MM.1S (cell line): ENCODE measurements around the gene TDP2.

Source experiments
- DNase-seq: peaks from one replicate; pipeline ENCODE4 v3.0.0-alpha.2; 2015
- H2AFZ ChIP-seq: fragments of 300-600 bp; sonication (generic); 2 replicates; pipeline ENCODE4 v1.6.0; 2016; ENCODE audit warnings: antibody characterized with exemption, low read length
- H3F3A ChIP-seq: fragments of 300-600 bp; sonication (generic); 2 replicates; pipeline ENCODE4 v1.6.1; 2016; ENCODE audit warnings: mild to moderate bottlenecking, antibody characterized with exemption, low read length, moderate library complexity, mixed read lengths; ENCODE audit not compliant: insufficient read depth
- H3K27ac ChIP-seq: fragments of 300-600 bp; sonication (generic); 2 replicates; pipeline ENCODE4 v1.5.1; 2016; ENCODE audit warnings: mild to moderate bottlenecking, low read length
- H3K27me3 ChIP-seq: fragments of 300-600 bp; sonication (generic); replicated peaks from 2 replicates; pipeline ENCODE4 v1.6.0; 2016; ENCODE audit warnings: low read length; ENCODE audit not compliant: insufficient read depth
- H3K36me3 ChIP-seq: fragments of 300-600 bp; sonication (generic); replicated peaks from 2 replicates; pipeline ENCODE4 v1.6.1; 2016; ENCODE audit warnings: mild to moderate bottlenecking, low read length, mixed read lengths; ENCODE audit not compliant: insufficient read depth
- H3K4me1 ChIP-seq: fragments of 300-600 bp; sonication (generic); 2 replicates; pipeline ENCODE4 v1.6.1; 2016; ENCODE audit warnings: low read length, mixed read lengths
- H3K4me2 ChIP-seq: fragments of 300-600 bp; sonication (generic); 2 replicates; pipeline ENCODE4 v1.6.0; 2016; ENCODE audit warnings: low read depth, low read length
- H3K4me3 ChIP-seq: fragments of 300-600 bp; sonication (generic); 2 replicates; pipeline ENCODE4 v1.5.1; 2016; ENCODE audit warnings: low read length, mixed read lengths
- H3K79me2 ChIP-seq: fragments of 300-600 bp; sonication (generic); 2 replicates; pipeline ENCODE4 v1.6.1; 2016; ENCODE audit warnings: mixed run types, low read length, mixed read lengths
- H3K9ac ChIP-seq: fragments of 300-600 bp; sonication (generic); 2 replicates; pipeline ENCODE4 v1.6.1; 2016; ENCODE audit warnings: low read length, mixed read lengths
- H3K9me2 ChIP-seq: fragments of 300-600 bp; sonication (generic); replicated peaks from 2 replicates; pipeline ENCODE4 v1.6.1; 2016; ENCODE audit warnings: mild to moderate bottlenecking, low read length, mixed read lengths; ENCODE audit not compliant: insufficient read depth
- H3K9me3 ChIP-seq: fragments of 300-600 bp; sonication (generic); replicated peaks from 2 replicates; pipeline ENCODE4 v1.6.1; 2016; ENCODE audit warnings: mild to moderate bottlenecking, low read length, mixed read lengths; ENCODE audit not compliant: insufficient read depth
- H4K20me1 ChIP-seq: fragments of 300-600 bp; sonication (generic); 2 replicates; pipeline ENCODE4 v1.6.1; 2016; ENCODE audit warnings: mild to moderate bottlenecking, low read length, moderate library complexity, mixed read lengths; ENCODE audit not compliant: insufficient read depth
- CTCF ChIP-seq: fragments of 300-600 bp; sonication (generic); IDR thresholded peaks from 2 replicates; pipeline ENCODE4 v1.5.1; 2016; ENCODE audit warnings: antibody characterized with exemption, low read length, mixed read lengths
- EZH2 ChIP-seq: fragments of 300-600 bp; sonication (generic); optimal IDR thresholded peaks from 2 replicates; pipeline ENCODE3; 2017; ENCODE audit warnings: low read depth, mild to moderate bottlenecking, antibody characterized with exemption, low read length, mixed read lengths
- EZH2phosphoT487 ChIP-seq: fragments of 300-600 bp; sonication (generic); IDR thresholded peaks from 2 replicates; pipeline ENCODE4 v1.6.1; 2018; ENCODE audit warnings: antibody characterized with exemption, low read length

Gene TDP2

GRCh38 chr6:24692003-24692402 lies 25.3 kb upstream of the TDP2 start:
- Histone ChIP-seq H3K4me2 (no peak overlapping the region), H3K9me3 (no peaks in the 10 kb centered on the region), H2AFZ (no peak overlapping the region), H3K27ac (no peak overlapping the region), H3K79me2 (no peaks in the 10 kb centered on the region), H3K9ac (no peak overlapping the region), H3K4me1 (no peaks in the 10 kb centered on the region), H3K9me2 (no peaks in the 10 kb centered on the region), H3K27me3 (no peaks in the 10 kb centered on the region), H4K20me1 (no peaks in the 10 kb centered on the region), H3K36me3 (no peaks in the 10 kb centered on the region), H3K4me3 (no peak overlapping the region), H3F3A (0 out of 2 replicates have a peak, but pooled peaks cover 3% of the 10 kb centered on the region)
- no peak for DNase-seq
- TF ChIP-seq EZH2 (no peak), CTCF (no peak)

- Histone ChIP-seq H3K79me2 (no peaks in the 10 kb centered on the region), H3K36me3 (no peaks in the 10 kb centered on the region), H3K4me2 (no peak overlapping the region), H3K27ac (no peak overlapping the region), H3K9me3 (no peaks in the 10 kb centered on the region), H3K9me2 (no peaks in the 10 kb centered on the region), H3K27me3 (no peaks in the 10 kb centered on the region), H3K9ac (no peak overlapping the region), H3K4me1 (no peaks in the 10 kb centered on the region), H4K20me1 (no peaks in the 10 kb centered on the region), H2AFZ (no peak overlapping the region), H3F3A (0 out of 2 replicates have a peak, but pooled peaks cover 3% of the 10 kb centered on the region), H3K4me3 (no peak overlapping the region)
- no peak for DNase-seq
- TF ChIP-seq CTCF (no peak), EZH2 (no peak), EZH2phosphoT487 (no peak)
Measured at GRCh38 chr6:24691550-24691949, 24.9 kb upstream of the TDP2 start.

GRCh38 chr6:24690593-24690992 lies 23.9 kb upstream of the TDP2 start:
- Histone ChIP-seq H3K79me2 (no peaks in the 10 kb centered on the region), H3K9me3 (no peaks in the 10 kb centered on the region), H3K4me1 (no peaks in the 10 kb centered on the region), H3K4me2 (no peak overlapping the region), H4K20me1 (no peaks in the 10 kb centered on the region), H3K36me3 (no peaks in the 10 kb centered on the region), H3K9me2 (no peaks in the 10 kb centered on the region), H3K27ac (no peak overlapping the region), H2AFZ (no peak overlapping the region), H3K9ac (no peak overlapping the region), H3K4me3 (no peak overlapping the region), H3K27me3 (no peaks in the 10 kb centered on the region), H3F3A (no peaks in the 10 kb centered on the region)
- no peak for DNase-seq
- TF ChIP-seq CTCF (no peak), EZH2 (no peak), EZH2phosphoT487 (no peak)

GRCh38 chr6:24689964-24690363 lies 23.3 kb upstream of the TDP2 start:
- Histone ChIP-seq H3K4me3 (no peak overlapping the region), H4K20me1 (no peaks in the 10 kb centered on the region), H3K4me2 (no peak overlapping the region), H3K4me1 (no peaks in the 10 kb centered on the region), H3K27me3 (no peaks in the 10 kb centered on the region), H3K9ac (no peak overlapping the region), H3K9me2 (no peaks in the 10 kb centered on the region), H2AFZ (no peak overlapping the region), H3K27ac (no peak overlapping the region), H3F3A (no peaks in the 10 kb centered on the region), H3K9me3 (no peaks in the 10 kb centered on the region), H3K36me3 (no peaks in the 10 kb centered on the region), H3K79me2 (no peaks in the 10 kb centered on the region)
- TF ChIP-seq EZH2phosphoT487 (no peak), CTCF (no peak), EZH2 (no peak)
- DNase-seq: no peak
